ENCODE measurements around the gene MRGPRF. TPM values are rescaled to one million over a fixed set of nuclear protein-coding genes. Genes with fewer than 3 reads are reported as not detected.
A peak's percentile ranks its signal among the peaks of the same experiment; 100 is the strongest.

The MRGPRF gene
- total and polyA plus RNA-seq, 10 donors: 2.2 to 21.2 (median 9.7) TPM

- Histone ChIP-seq H3K4me3 (no peak overlapping the region), H3K9me3 (no peaks in the 10 kb centered on the region), H3K27ac (peak overlapping the region in 6 of 8 donors; percentile 20 to 75 (median 55)), H3K4me1 (peaks cover 0 to 42% (median 21%) of the 10 kb centered on the region in 6 donors), H3K36me3 (peaks cover 0 to 6% (median 0%) of the 10 kb centered on the region in 6 donors), H3K27me3 (replicated peaks in 1 of 7) (peaks cover 0 to 71% (median 0%) of the 10 kb centered on the region in 7 donors)
- no peak for TF ChIP-seq CTCF (IDR thresholded peaks at IDR 0.05 in 8 of 11, conservative IDR thresholded peaks at IDR 0.05 in 3 of 11)
- no peak for TF ChIP-seq POLR2A (IDR thresholded peaks at IDR 0.05)
- TF ChIP-seq POLR2AphosphoS5 (IDR thresholded peaks at IDR 0.05): no peak
- DNase-seq: peak; percentile 70
- WGBS, 5 donors: 79 to 95% (median 83%) methylated on average over 8 of the region's 8 CpGs
- intact Hi-C loops (cut with DNase I; ENCODE audit: low total_unique reads): no loop called here
Observed at GRCh38 chr11:68999093-68999747, 13.8 kb downstream of the MRGPRF start.

GRCh38 chr11:68998390-68998911 is 14.6 kb downstream of the MRGPRF start:
- peak overlapping the region in 5 of 8 donors; percentile 20 to 75 (median 59) for H3K27ac ChIP-seq
- H3K4me1 ChIP-seq: peaks cover 0 to 42% (median 21%) of the 10 kb centered on the region in 6 donors
- H3K36me3 ChIP-seq: no peaks in the 10 kb centered on the region
- TF ChIP-seq CTCF (IDR thresholded peaks at IDR 0.05 in 8 of 11, conservative IDR thresholded peaks at IDR 0.05 in 3 of 11): no peak
- no peak for TF ChIP-seq POLR2AphosphoS5 (IDR thresholded peaks at IDR 0.05)
- TF ChIP-seq POLR2A (IDR thresholded peaks at IDR 0.05): no peak
- H3K9me3 ChIP-seq: no peaks in the 10 kb centered on the region
- WGBS, 5 donors: 27 to 45% (median 35%) methylated on average over 9 to 13 of the region's 13 CpGs
- H3K27me3 ChIP-seq (replicated peaks in 1 of 7): peaks cover 0 to 71% (median 6%) of the 10 kb centered on the region in 7 donors
- H3K4me3 ChIP-seq: no peak overlapping the region
- intact Hi-C loops (cut with DNase I; ENCODE audit: low total_unique reads): no loop called here
- peak; percentile 54 for DNase-seq

GRCh38 chr11:68997995-68998348 is 15.1 kb downstream of the MRGPRF start:
- H3K4me3 ChIP-seq: no peak overlapping the region
- TF ChIP-seq POLR2A (IDR thresholded peaks at IDR 0.05): no peak
- TF ChIP-seq CTCF (IDR thresholded peaks at IDR 0.05 in 8 of 11, conservative IDR thresholded peaks at IDR 0.05 in 3 of 11): no peak
- TF ChIP-seq POLR2AphosphoS5 (IDR thresholded peaks at IDR 0.05): no peak
- no peaks in the 10 kb centered on the region for H3K9me3 ChIP-seq
- DNase-seq: no peak
- H3K4me1 ChIP-seq: peaks cover 0 to 41% (median 20%) of the 10 kb centered on the region in 6 donors
- H3K27ac ChIP-seq: peak overlapping the region in 2 of 8 donors; percentile 51 to 75
- intact Hi-C loops (cut with DNase I; ENCODE audit: low total_unique reads): no loop called here
- H3K27me3 ChIP-seq (replicated peaks in 1 of 7): peaks cover 0 to 71% (median 7%) of the 10 kb centered on the region in 7 donors
- no peaks in the 10 kb centered on the region for H3K36me3 ChIP-seq

Measured in spleen (tissue), 11 donors.